HG03565 (cell line): Measurements from ENCODE around the gene HDAC4.
"Not testable (repeated sequence)": the region's sequence is repeated elsewhere in the genome, so short reads cannot be mapped to it uniquely, and the experiment has no call there.

ENCODE experiments used
- ATAC-seq: cut with Tn5 transposase; IDR thresholded peaks from one replicate; pipeline ENCODE4 v1.9.1; 2021; ENCODE audit warnings: mild to moderate bottlenecking, moderate library complexity; ENCODE audit not compliant: unreplicated experiment

The HDAC4 gene

DNA sequence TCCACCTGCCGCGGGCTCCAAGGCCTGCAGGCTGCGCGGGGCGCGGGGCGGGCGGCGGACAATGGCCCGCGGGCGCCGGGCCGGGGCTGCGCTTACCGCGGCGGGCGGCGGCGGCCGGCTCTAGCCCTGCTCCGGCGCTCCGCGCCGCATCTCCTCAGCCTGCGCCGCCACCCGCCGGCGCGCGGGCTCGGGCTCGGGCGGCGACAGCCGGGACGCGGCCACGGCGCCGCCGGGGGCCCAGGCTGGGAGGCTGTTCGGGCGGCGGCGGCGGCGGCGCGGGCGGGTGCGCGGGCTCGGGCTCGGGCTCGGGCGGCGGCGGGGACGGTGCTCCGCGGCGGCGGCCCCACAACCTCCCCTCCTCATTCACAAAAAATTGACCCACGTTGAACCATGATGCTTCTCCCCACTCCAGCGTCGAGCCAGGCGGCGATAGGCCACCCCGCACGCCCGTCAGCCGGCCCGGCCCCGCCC is at the start of gene HDAC4:
Gene HDAC4, minus strand, starts transcription at position 425 of the 471 bp plus-strand sequence. CDS start 48,321 bp downstream, outside the sequence.
- ATAC-seq = no peak

DNA sequence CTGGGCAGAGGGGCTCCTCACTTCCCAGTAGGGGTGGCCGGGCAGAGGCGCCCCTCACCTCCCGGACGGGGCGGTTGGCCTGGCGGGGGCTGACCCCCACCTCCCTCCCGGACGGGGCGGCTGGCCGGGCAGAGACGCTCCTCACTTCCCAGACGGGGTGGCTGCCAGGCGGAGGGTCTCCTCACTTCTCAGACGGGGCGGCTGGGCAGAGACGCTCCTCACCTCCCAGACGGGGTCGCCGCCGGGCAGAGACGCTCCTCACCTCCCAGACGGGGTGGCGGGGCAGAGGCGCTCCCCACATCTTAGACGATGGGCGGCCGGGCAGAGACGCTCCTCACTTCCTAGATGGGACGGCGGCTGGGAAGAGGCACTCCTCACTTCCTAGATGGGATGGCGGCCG is 48.6 kb upstream of the HDAC4 start:
- ATAC-seq = not testable (repeated sequence)

DNA sequence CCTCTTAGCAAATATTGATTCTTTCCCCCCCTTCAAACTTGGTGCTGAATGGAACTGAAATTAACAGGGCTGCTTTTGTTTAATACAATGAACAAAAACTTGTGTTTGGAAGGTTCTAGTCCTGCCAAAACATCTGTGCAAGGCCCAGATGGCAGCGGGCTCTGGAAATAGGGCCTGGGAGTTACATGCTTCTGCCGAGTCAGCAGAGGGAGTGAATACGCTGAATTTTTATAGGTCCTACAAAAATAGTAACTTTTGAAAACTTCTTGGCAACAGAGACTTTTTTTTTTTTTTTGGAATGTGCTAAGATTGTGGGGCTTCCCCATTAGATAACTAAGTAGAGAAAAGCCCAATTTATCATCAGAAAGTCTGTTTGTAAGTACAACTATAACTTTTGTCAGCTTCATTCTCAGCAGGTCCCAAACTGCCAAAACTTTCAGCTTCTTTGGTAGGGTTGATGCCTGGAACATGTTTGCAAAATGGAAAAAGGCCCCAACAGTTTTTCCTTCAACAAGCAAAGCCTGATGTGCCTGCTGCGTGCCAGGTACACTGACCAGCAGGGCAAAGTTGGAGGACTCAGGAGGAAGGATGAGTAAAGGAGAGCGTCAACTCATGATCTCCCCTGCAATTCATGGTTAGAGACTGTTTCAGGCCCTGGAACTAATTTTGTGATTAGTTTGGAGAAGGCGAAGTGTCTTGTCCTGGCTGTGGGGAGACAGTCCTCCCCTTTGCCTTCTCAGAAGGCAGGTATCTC is 45.1 kb upstream of the HDAC4 start:
- no peak for ATAC-seq

DNA sequence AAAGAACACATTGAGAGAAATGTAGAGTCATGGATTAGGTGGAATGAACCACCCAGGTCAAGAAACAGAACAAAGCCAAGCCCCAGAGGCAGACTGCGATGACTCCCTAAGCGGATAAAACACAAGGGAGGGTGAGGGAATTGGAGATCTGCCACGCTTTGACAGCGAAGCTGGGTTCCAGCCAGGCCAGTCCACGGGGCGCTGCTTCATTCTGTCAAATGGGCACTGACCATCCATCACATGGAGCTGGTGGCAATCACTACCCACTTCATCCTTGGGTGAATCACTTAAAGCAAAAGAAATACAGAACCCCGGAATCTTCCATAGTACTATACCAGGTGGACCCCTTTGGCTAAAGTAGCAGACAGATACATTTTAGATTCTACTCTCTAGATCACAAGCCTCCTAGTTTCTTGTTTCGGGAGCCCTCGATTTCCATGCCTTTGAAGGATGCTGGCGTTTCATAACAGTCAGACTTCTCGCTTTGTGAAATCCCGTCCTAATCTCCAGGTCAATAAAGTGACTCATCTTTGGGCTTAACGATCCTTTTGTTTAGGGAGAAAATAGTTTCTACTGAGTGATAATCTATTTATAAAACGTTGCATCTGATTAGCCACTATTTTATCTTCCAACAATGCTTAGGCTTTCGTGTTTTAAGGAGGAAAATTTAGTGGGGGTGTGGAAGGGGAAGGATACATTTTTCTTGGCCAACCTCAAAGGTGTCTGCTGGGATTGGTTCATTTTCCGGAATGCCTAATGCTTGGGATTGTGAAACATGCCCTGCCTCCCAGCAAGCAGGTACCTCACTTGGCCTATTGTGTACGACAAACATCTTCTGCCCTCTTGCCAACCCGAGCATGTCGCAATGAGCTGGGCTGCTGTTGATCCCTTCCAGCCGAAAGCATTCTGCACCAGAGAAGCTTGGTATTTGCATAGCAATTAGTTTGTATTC is 44.1 kb upstream of the HDAC4 start:
- ATAC-seq = no peak

DNA sequence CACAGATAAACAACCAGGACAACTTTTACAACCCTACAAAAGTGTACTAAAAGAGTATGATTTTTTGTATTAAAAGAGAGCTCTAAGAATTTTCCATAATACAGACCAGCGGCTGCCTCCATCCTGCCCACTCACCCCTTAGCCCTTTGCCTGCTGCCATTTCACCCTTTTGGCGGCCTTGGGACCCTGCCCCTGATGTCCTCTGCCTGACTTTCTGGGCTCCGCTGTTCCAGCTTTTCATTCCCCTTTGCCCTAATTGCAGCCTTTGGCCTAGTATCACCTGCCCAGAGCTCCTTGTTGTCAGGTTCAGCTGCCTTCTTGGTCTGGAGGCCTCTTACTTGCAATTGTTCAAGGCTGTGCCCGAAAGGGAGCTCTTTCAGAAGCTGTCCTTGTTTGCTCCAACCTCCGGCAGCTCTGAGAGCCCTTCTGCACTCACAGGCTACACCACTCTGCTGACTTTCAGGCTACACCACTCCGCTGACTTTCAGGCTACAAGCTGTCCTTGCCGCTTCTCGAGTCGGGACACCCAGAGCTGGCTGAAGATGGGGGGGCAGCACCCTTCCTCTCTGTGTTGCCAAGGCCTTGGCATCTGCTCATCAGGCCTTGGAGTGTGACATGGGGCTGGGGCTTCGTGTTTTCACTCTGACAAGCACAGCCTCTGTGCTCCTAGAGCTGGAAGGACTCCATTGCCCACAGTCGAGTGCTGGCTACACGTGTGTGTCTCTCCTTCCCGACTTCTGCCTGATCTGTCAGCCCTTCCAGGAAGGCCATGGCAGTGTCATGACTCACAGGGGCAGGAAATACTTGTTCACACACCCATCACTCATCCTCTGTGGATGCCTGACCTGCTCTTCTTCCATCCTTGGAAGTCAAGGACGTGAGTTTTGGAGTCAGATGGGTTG is 43.1 kb upstream of the HDAC4 start:
- ATAC-seq = no peak

DNA sequence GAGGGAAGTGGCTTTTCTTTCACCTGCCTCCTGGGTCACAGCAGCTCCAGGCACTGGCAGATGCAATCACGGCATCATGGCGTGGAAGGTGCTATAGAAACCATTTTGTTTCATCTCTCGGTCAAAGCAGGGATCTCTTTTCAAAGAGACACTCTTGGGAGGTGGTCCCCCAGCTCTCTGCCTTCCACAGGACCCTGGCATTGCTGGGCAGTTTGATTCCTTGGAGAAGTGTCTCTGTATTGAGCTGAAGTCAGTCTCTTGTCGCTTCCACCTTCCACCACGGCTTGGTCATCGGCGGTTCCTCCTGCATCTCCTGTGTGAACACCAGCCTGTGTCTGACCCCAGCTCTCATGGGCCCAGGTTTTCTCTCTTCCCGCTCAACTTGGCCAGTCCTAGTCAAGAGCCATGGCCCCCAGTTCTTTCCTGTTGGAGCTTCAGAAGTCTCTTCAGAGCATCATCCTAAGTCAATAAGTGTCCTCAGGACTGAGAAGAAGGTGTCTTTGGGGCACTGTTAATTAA is 42.3 kb upstream of the HDAC4 start:
- no peak for ATAC-seq

DNA sequence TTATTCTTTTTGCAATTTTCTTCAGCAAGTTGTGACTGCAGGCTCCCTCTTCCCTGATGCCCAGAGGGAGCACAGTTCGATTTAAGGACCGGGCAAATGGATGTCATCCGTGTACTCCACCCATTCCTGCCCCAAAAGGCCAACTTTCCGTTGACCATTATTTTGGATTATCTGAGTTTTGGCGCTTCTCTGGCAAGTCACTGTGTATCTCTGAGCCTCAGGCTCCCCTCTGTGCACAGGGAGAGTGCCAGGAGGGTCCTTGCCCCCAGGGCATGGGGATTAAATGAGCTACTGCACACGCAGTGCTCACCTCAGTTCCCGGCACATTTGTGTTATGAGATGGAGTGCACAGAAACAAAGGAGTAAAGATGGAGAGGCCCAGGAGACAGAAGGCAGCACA is 41.4 kb upstream of the HDAC4 start:
- ATAC-seq = no peak

DNA sequence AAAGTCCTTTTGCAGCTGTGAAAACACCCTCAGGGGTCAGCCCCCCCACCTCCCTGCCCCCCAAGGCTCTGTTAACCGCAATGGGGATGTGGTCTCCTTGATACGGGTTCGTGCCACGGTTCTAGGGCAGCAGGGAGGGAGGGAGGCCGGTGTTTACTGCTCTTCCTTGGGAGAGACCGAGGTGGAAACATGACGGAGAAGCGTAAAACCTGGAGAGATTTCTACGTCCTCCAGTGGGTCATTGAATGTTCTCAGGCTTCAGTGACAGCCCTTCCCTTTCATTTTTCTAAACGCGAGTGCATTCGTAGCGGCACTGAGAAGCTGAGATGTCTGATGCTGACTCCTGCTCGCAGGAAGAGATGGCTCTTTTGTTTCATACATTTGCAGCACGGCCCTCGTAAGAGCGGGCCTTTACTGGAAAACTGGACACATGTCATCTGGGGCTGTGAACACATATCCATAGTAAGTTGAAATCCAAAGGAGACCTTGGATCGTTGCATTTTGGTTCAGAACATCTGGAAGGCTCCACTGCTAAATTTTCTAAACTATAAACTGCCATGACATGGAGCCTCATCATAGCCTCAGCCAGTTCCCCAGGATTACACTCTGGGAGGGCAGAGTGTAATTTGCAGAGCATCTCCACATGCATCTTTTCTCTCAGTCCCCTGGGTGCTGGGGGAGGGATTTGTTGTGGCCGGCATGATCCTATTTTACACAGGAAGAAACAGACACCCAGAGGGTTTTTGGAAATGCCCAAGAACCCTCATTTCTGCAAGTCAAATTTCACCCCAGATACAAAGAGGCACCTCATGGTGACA is 40.6 kb upstream of the HDAC4 start:
- no peak for ATAC-seq

DNA sequence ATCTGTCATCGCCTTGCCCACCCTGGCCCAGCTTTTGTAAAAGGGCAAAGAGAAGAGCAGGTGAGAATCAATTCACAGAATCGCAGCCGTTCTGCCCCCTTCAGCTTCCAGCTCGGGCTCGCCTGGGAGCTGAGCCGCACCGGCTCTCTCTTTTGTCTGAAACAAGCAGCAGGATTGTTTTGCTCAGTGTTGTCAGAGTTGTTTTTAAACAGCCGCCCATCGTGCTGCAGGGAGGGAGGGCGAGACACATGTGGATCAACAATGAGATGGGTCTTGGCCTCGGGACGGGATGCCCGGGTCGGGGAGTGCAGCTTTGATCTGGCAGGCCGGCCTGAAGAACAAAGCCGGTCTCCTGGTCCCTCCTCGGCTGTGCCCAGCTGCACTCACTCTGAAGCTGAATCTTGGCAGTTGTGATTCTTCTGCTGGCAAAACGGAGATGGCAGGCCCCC is 39.7 kb upstream of the HDAC4 start:
- ATAC-seq = no peak

DNA sequence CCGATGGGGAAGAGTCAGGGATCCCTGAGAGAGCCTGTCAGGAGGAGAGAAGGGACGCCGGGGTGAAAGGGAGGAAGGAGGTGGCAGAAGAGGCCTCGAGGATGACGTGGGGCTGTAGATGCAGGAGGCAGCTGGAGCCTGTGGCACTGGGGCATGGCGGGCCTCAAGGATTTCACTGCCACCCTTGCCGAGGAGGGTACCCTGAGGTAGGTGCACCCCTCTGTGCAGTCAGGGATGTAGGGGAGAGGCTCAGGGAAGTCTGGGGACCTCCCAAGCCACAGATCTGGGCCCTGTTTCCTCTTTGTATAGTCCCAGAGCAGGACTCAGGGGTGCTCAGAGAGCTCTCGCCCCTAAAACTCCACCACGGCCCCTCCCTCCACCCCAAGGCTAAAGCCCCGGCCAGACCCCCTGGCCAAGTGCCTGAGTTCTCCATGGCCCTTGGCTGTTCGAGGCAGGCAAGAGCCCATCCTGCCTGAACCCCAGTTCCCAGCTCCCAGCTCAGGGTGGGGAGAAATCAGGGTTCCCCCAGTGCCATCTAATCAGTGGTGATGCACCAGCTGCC is 39.0 kb upstream of the HDAC4 start:
- ATAC-seq = no peak

DNA sequence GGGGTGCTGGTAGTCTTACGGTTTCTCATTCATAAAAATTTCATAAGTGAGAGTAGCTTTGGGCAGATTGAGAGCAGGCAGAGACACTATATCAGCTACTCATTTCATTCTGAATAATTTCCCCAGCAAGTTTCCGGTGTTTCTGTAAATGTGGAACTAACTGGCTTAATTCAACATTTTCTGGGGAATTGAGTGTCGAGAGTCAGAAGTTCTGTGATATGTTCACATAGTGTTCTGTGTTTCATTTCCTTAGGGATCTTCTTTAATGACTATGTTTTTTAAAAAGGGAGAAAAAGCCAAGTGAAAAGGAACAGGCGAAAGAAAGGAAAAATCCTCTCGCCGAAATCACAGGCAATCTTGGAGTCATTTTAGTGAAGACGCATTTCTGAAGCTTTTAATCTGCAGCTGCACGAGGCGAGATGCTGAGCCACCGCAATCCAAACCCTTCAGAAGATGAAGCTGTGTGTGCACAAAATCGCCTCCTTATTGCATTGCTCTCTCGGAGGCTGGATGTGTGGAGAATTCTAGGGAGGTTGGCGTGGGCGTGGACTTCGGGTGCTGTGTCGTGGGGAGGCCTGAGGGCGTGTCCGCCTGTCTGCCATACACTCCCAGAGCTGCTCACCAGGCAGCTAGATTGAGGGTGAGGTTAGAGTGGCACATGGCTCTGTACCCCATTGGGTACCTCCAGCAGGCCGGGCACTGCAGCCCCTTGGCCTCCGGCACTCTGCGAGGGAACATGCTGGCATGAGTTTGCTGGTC is 38.4 kb upstream of the HDAC4 start:
- no peak for ATAC-seq

DNA sequence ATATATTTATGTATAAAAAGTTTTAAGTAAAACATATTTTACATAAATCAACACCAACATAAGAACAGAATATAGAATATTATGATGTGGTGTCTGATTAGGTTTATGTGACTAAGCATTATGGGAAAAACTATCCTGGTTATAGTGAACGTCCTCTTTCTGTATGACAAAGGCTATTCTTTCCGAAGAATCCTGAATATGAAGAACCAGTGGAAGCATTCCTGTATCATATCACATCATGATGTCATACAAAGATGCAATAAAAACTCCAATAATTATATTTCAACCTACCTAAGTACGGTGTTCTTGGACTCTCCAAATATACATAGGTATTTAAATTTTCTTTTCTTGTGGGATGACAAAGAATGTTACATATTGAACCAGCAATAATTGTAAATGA is 37.5 kb upstream of the HDAC4 start:
- no peak for ATAC-seq

DNA sequence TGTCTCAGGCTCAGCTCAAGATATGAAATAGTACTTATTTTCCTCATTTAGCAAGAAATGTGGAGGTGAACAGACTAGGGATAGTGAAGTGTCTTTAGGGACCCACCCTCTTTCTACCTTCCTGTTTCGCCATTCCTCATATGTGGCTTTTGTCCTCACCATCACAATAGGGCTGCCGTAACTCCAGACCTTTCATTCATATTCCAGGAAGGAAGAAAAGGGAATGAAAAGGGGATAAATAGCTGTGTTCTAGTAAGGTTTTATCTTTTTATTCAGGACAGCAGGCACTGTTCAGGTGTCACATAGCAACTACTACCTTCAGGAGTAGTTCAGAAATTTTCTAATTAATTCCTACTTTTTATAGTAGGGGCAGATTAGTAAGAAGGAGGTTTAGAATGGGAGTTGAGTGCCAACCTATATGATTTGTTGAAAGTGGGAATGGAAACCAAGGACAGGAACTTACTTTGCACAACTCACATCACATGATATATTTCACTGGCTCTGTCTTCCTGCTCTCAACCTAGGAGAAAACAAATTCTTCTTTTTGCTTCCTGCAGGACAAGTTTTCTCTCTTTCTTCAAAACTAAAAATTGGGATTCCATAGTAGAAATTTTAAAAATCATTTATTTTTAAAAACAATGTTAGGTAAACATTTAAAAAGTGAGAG is 36.0 kb upstream of the HDAC4 start:
- no peak for ATAC-seq

DNA sequence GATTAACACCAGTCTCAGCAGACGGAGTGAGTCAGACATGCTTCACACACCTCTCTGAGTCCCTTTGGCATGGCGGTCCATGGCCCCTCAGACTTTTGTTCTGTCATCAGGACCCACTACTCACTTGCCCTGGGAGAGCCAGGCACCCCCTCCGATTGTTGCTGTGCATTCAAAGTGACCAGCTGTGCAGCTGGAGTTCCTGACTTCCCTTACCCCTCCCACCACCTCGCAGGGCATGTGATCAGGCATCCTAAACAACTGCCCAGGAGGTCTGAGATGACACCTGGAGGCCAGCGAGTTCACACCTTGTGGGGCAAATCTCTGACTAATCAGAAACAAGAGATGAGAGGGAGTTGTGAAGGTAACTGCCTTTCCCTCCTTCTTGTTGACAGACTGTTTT is 35.3 kb upstream of the HDAC4 start:
- ATAC-seq = no peak

DNA sequence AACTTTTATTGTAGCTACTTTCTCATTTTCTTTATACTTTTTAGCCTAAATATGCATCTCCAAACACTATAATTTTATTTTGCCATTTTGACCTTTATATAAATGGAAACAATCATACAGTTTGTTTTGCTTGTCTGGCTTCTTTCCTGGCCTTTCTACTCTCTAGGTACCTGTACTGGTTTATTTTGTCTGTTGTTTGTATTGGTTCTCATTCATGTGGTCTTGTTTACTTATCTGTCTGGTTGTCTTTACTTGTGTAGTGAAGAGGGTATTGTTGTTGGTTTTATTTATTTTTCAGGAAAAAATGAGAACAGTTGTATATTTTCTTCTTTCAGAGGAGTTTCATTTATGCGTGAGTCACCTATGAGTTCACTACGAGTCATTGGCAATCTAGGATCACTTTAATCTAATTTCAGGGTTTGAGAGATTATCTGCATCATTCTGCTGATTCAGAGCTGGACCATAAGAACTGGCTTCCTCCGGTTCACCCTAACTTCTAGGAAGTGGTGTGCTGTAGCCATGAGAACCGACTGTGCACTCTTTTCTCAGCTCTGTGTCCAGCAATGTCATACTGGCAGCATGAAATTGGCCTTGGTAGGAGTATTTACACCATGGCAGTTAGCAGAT is 33.1 kb upstream of the HDAC4 start:
- no peak for ATAC-seq

DNA sequence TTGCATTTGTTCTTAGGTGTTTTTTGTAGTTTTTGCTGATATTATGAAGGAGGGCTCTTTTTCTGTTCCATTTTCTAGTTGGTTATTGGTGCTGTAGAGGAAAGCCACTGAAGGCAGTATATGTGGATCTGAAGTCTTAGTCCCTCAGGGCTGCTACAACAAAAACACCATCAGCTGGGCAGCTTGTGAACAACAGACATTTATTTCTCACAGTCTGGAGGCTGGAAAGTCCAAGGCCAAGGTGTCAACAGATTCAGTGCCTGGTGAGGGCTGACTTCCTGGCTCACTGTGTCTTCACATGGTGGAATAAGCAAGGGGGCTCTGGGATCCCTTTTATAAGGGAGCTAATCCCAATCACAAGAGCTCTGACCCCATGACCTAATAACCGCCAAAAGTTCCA is 31.4 kb upstream of the HDAC4 start:
- ATAC-seq = no peak

DNA sequence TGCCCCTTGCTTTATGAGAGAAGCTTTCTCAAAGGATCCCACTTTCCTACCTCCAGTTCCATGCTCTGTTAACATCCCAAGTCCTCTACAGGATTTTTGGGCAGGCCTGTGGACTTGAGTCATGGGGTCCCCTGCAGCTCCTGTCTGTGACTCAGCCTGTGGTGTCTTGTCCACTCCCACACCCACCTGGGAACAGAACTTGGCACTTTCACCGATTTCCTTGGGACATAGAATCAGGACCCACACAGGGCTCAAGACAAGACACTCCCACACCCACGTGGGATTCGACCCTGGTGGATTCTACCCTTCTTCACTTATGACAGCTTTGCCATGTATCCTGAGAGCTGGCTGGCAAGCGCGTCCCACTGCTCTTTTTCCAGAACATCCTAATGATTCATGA is 30.7 kb upstream of the HDAC4 start:
- ATAC-seq = no peak
